ENCODE measurements around the gene RRAGD.

DNA sequence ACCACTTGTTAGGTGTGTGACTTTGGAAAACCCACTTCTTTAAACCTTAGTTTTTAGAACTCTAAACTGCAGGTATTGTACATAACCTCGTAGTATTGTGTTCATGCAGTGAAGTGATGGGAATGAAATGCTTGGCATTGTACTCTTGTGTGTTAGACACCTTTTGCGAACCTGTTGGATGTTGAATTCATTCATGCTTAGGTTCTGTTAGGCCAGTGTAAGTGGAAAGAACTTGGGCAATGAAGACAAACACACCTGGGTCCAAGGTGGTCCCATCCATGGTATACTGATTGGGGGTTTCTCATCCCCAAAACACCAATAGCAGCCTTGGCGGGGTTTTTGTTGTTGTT is 22.1 kb upstream of the RRAGD start:
- TF ChIP-seq CTCF (IDR thresholded peaks at IDR 0.05; ENCODE audit: poor library complexity) = no peak
- no peak for TF ChIP-seq EZH2phosphoT487 (IDR thresholded peaks at IDR 0.05; ENCODE audit: low read depth, severe bottlenecking, unreplicated experiment)

Data from hepatocyte (in vitro differentiated cells).